Measurements from ENCODE around the gene SH3PXD2A. TPM values are rescaled to one million over a fixed set of nuclear protein-coding genes. Genes with fewer than 3 reads are reported as not detected.
A peak's percentile ranks its signal among the peaks of the same experiment; 100 is the strongest.

The SH3PXD2A gene
- total and polyA plus RNA-seq, 4 experiments from 2014 or later: 0.39 to 17.5 (median 8.9) TPM

GRCh38 chr10:103580430-103580829 lies 274.9 kb downstream of the SH3PXD2A start:
- intact Hi-C loops (cut with micrococcal nuclease): no loop called here
- Histone ChIP-seq H3K27ac (ENCODE audit: low read depth, low read length) (no peak overlapping the region), H3K27me3 (ENCODE audit: insufficient read depth, low read length) (no peaks in the 10 kb centered on the region), H3K4me3 (ENCODE audit: low read length in 2 of 2) (no peak overlapping the region), H3K36me3 (ENCODE audit: insufficient read depth, low read length) (no peaks in the 10 kb centered on the region), H3K9me3 (ENCODE audit: control insufficient read depth in 1 of 2, low read length in 2 of 2) (no peaks in the 10 kb centered on the region), H3K4me1 (ENCODE audit: insufficient read depth, low read length) (peaks cover 15% of the 10 kb centered on the region)
- Mint-ChIP-seq H3K4me1 (peaks cover 5 to 20% (median 14%) of the 10 kb centered on the region in 4 donors), H3K36me3 (no peaks in the 10 kb centered on the region), H3K4me3 (no peak overlapping the region), H3K27ac (no peak overlapping the region), H3K9me3 (no peaks in the 10 kb centered on the region), H3K27me3 (peaks cover 0 to 1% of the 10 kb centered on the region in 2 donors)
- ChIA-PET CTCF (ENCODE audit: partially characterized antibody) (interaction anchor here (1.9 to 2.1 kb wide), 2 partner anchors 25 to 105 kb away, joined by 5 read pairs; no protein-coding TSS in a partner anchor), POLR2A (ENCODE audit: partially characterized antibody) (no interaction called here)
- DNase-seq: no peak

- no peaks in the 10 kb centered on the region for H3K36me3 Mint-ChIP-seq
- no peak overlapping the region for H3K27ac Mint-ChIP-seq
- DNase-seq: no peak
- Histone ChIP-seq H3K36me3 (ENCODE audit: insufficient read depth, low read length) (no peaks in the 10 kb centered on the region), H3K4me3 (ENCODE audit: low read length in 2 of 2) (no peak overlapping the region), H3K27ac (ENCODE audit: low read depth, low read length) (no peak overlapping the region), H3K27me3 (ENCODE audit: insufficient read depth, low read length) (no peaks in the 10 kb centered on the region), H3K9me3 (ENCODE audit: control insufficient read depth in 1 of 2, low read length in 2 of 2) (no peaks in the 10 kb centered on the region), H3K4me1 (ENCODE audit: insufficient read depth, low read length) (peaks cover 13% of the 10 kb centered on the region)
- intact Hi-C loops (cut with micrococcal nuclease): no loop called here
- ChIA-PET CTCF (ENCODE audit: partially characterized antibody) (interaction anchor here (1.0 to 2.1 kb wide), 3 partner anchors 26 to 106 kb away, joined by 3 to 5 read pairs (median 5); no protein-coding TSS in a partner anchor), POLR2A (ENCODE audit: partially characterized antibody) (no interaction called here)
- H3K4me1 Mint-ChIP-seq: peaks cover 5 to 18% (median 12%) of the 10 kb centered on the region in 4 donors
- H3K27me3 Mint-ChIP-seq: peaks cover 0 to 1% of the 10 kb centered on the region in 2 donors
- no peaks in the 10 kb centered on the region for H3K9me3 Mint-ChIP-seq
- H3K4me3 Mint-ChIP-seq: no peak overlapping the region
These were observed 275.4 kb downstream of the SH3PXD2A start for GRCh38 chr10:103580011-103580410.

GRCh38 chr10:103578782-103579382 lies 276.5 kb downstream of the SH3PXD2A start:
- Histone ChIP-seq H3K27me3 (ENCODE audit: insufficient read depth, low read length) (no peaks in the 10 kb centered on the region), H3K36me3 (ENCODE audit: insufficient read depth, low read length) (no peaks in the 10 kb centered on the region), H3K4me1 (ENCODE audit: insufficient read depth, low read length) (peaks cover 10% of the 10 kb centered on the region), H3K9me3 (ENCODE audit: control insufficient read depth in 1 of 2, low read length in 2 of 2) (no peaks in the 10 kb centered on the region), H3K4me3 (ENCODE audit: low read length in 2 of 2) (no peak overlapping the region), H3K27ac (ENCODE audit: low read depth, low read length) (no peak overlapping the region)
- Mint-ChIP-seq H3K4me1 (peaks cover 4 to 15% (median 11%) of the 10 kb centered on the region in 4 donors), H3K36me3 (no peaks in the 10 kb centered on the region), H3K27me3 (peaks cover 1 to 2% of the 10 kb centered on the region in 2 donors), H3K9me3 (no peaks in the 10 kb centered on the region), H3K4me3 (no peak overlapping the region), H3K27ac (no peak overlapping the region)
- DNase-seq: no peak
- CTCF ChIA-PET (ENCODE audit: partially characterized antibody): interaction anchor here (1.0 kb wide), 1 partner anchor 107 kb away, joined by 3 read pairs; no protein-coding TSS in a partner anchor
- POLR2A ChIA-PET (ENCODE audit: partially characterized antibody): no interaction called here
- intact Hi-C loops (cut with micrococcal nuclease): no loop called here

GRCh38 chr10:103576862-103577261 lies 278.5 kb downstream of the SH3PXD2A start:
- H3K27me3 Mint-ChIP-seq: peaks cover 1 to 2% of the 10 kb centered on the region in 2 donors
- no peaks in the 10 kb centered on the region for H3K9me3 ChIP-seq (ENCODE audit: control insufficient read depth in 1 of 2, low read length in 2 of 2)
- no peaks in the 10 kb centered on the region for H3K4me1 ChIP-seq (ENCODE audit: insufficient read depth, low read length)
- ChIA-PET CTCF (ENCODE audit: partially characterized antibody) (interaction anchor here (0.6 to 1.3 kb wide), 3 partner anchors 12 to 206 kb away, joined by 3 to 5 read pairs (median 3); no protein-coding TSS in a partner anchor), POLR2A (ENCODE audit: partially characterized antibody) (no interaction called here)
- no peak overlapping the region for H3K4me3 Mint-ChIP-seq
- H3K36me3 ChIP-seq (ENCODE audit: insufficient read depth, low read length): no peaks in the 10 kb centered on the region
- H3K9me3 Mint-ChIP-seq: no peaks in the 10 kb centered on the region
- no peaks in the 10 kb centered on the region for H3K27me3 ChIP-seq (ENCODE audit: insufficient read depth, low read length)
- H3K36me3 Mint-ChIP-seq: no peaks in the 10 kb centered on the region
- H3K4me3 ChIP-seq (ENCODE audit: low read length in 2 of 2): no peak overlapping the region
- no peak overlapping the region for H3K27ac ChIP-seq (ENCODE audit: low read depth, low read length)
- no peak for DNase-seq
- peaks cover 0 to 5% (median 0%) of the 10 kb centered on the region in 4 donors for H3K4me1 Mint-ChIP-seq
- peak overlapping the region in 1 of 7 donors; percentile 43 for H3K27ac Mint-ChIP-seq
- intact Hi-C loops (cut with micrococcal nuclease): no loop called here

- H3K4me1 ChIP-seq (ENCODE audit: insufficient read depth, low read length): no peaks in the 10 kb centered on the region
- H3K27ac ChIP-seq (ENCODE audit: low read depth, low read length): no peak overlapping the region
- H3K27me3 ChIP-seq (ENCODE audit: insufficient read depth, low read length): no peaks in the 10 kb centered on the region
- CTCF ChIA-PET (ENCODE audit: partially characterized antibody): interaction anchor here (1.3 kb wide), 1 partner anchor 160 kb away, joined by 3 read pairs; no protein-coding TSS in a partner anchor
- H3K4me3 ChIP-seq (ENCODE audit: low read length in 2 of 2): no peak overlapping the region
- no peaks in the 10 kb centered on the region for H3K36me3 ChIP-seq (ENCODE audit: insufficient read depth, low read length)
- DNase-seq: no peak
- H3K9me3 ChIP-seq (ENCODE audit: control insufficient read depth in 1 of 2, low read length in 2 of 2): no peaks in the 10 kb centered on the region
- no peaks in the 10 kb centered on the region for H3K9me3 Mint-ChIP-seq
- no peak overlapping the region for H3K27ac Mint-ChIP-seq
- H3K4me1 Mint-ChIP-seq: no peaks in the 10 kb centered on the region
- intact Hi-C loops (cut with micrococcal nuclease): no loop called here
- H3K4me3 Mint-ChIP-seq: no peak overlapping the region
- H3K27me3 Mint-ChIP-seq: peaks cover 1 to 2% of the 10 kb centered on the region in 2 donors
- H3K36me3 Mint-ChIP-seq: no peaks in the 10 kb centered on the region
- POLR2A ChIA-PET (ENCODE audit: partially characterized antibody): no interaction called here
These were observed 279.3 kb downstream of the SH3PXD2A start for GRCh38 chr10:103576076-103576471.

GRCh38 chr10:103575416-103576075 lies 279.8 kb downstream of the SH3PXD2A start:
- POLR2A ChIA-PET (ENCODE audit: partially characterized antibody): no interaction called here
- CTCF ChIA-PET (ENCODE audit: partially characterized antibody): interaction anchor here (1.3 kb wide), 1 partner anchor 159 kb away, joined by 3 read pairs; no protein-coding TSS in a partner anchor
- Mint-ChIP-seq H3K4me1 (no peaks in the 10 kb centered on the region), H3K27ac (no peak overlapping the region), H3K36me3 (no peaks in the 10 kb centered on the region), H3K4me3 (no peak overlapping the region), H3K9me3 (no peaks in the 10 kb centered on the region), H3K27me3 (peaks cover 1 to 2% of the 10 kb centered on the region in 2 donors)
- Histone ChIP-seq H3K4me3 (ENCODE audit: low read length in 2 of 2) (no peak overlapping the region), H3K27me3 (ENCODE audit: insufficient read depth, low read length) (no peaks in the 10 kb centered on the region), H3K27ac (ENCODE audit: low read depth, low read length) (no peak overlapping the region), H3K9me3 (ENCODE audit: control insufficient read depth in 1 of 2, low read length in 2 of 2) (no peaks in the 10 kb centered on the region), H3K36me3 (ENCODE audit: insufficient read depth, low read length) (no peaks in the 10 kb centered on the region), H3K4me1 (ENCODE audit: insufficient read depth, low read length) (no peaks in the 10 kb centered on the region)
- intact Hi-C loops (cut with micrococcal nuclease): no loop called here
- no peak for DNase-seq
